Caki2 (cell line): ENCODE measurements around the gene TRMT11. TPM values are rescaled to one million over a fixed set of nuclear protein-coding genes. Genes with fewer than 3 reads are reported as not detected.
"Not testable (repeated sequence)": the region's sequence is repeated elsewhere in the genome, so short reads cannot be mapped to it uniquely, and the experiment has no call there.

Source experiments
- DNase-seq: peaks from one replicate; pipeline ENCODE4 v3.0.0-alpha.2; 2015; ENCODE audit warnings: low read depth
- in situ Hi-C: cut with HindIII; loops from 2 replicates; pipeline ENCODE4 v1.10.0; 2016; ENCODE audit warnings: low sequenced_read_pairs, low pct_unique_long_range_greater_than_20kb, mixed read lengths
- total RNA-seq: library from RNA; depleted of rRNA; stranded (reverse); fragments of >200 nt; shearing (Covaris generic); gene quantifications from 2 replicates; pipeline ENCODE4 v1.2.3, GENCODE V29; 2014; ENCODE audit warnings: low replicate concordance; rRNA removed

Gene TRMT11
- total RNA-seq: 8.1 and 10.9 TPM in 2 replicates

DNA sequence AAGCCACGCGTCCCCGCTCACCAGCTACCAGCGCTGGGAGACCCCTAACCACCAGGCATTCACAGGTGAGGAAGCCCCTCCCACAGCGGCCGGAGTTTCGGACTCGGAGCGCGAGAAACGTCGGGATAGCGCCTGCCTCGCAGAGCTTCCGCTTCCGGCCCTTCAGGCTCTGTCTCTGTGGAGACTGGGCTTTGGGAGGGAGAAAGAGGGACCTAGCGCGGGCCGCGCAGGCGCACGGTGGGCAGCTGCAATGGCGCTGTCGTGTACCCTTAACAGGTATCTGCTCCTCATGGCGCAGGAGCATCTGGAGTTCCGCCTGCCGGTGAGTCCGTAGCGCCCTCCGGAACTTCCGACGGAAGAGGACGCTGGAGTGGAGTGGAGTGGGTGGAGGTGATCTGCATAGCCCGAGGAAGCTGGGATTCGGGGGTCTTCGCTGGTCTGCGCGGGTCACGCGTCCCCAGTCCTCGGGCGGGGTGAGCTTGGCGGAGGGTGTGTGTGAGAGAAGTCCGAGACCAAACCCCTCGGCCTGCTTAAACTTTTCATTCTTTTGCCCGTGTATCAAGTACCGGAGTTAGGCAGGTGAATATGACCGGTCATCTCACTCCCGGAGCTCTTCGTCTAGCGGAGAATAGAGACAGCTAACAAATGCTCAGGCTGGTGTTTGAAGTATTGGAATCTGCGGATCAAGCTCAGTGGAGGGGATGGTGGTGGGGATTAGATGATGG is at the start of gene TRMT11:
Gene TRMT11, plus strand, starts transcription at position 240 of the 725 bp plus-strand sequence. Its CDS starts 11 bp downstream, at position 251.
- in situ Hi-C loops: no loop called here
- peak; percentile 86 for DNase-seq

DNA sequence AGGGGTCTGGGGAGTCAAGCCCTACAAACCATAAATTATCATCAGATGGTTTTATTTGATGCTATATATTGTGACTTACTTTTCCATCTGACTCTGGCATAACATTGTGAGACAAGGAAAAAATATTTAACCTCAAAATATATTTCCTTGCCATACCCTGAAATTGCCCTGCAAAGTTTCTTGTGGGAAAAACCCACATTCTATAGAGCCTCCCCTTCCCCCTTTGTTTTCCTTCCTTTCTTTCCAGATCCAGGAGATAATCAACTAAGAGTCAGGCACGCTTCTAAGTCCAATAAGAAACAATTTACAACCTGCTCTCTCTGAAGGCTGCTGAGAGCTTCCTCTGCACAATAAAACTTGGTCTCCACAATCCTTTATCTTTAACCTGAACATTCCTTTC is 47.3 kb upstream of the TRMT11 start:
- DNase-seq: no peak
- in situ Hi-C loops: no loop called here

DNA sequence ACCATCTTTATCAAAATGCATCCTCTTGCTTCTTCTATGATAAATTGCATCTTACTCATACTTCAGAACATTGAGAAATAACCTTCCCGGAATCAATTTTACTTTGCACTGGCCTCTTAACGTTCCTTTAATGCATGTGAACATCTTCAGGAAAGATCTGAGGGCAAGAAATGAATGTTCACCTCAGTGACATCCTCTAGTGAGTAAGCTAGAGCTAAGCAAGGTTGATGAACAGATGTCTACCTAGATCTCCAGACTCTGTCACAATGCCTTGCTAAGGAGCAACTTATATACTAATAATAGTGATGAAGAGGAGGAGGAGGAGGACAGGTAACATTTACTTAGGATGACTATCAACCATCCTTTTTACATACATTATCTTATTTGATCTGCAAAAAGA is 46.5 kb upstream of the TRMT11 start:
- DNase-seq: no peak
- in situ Hi-C loops: no loop called here

DNA sequence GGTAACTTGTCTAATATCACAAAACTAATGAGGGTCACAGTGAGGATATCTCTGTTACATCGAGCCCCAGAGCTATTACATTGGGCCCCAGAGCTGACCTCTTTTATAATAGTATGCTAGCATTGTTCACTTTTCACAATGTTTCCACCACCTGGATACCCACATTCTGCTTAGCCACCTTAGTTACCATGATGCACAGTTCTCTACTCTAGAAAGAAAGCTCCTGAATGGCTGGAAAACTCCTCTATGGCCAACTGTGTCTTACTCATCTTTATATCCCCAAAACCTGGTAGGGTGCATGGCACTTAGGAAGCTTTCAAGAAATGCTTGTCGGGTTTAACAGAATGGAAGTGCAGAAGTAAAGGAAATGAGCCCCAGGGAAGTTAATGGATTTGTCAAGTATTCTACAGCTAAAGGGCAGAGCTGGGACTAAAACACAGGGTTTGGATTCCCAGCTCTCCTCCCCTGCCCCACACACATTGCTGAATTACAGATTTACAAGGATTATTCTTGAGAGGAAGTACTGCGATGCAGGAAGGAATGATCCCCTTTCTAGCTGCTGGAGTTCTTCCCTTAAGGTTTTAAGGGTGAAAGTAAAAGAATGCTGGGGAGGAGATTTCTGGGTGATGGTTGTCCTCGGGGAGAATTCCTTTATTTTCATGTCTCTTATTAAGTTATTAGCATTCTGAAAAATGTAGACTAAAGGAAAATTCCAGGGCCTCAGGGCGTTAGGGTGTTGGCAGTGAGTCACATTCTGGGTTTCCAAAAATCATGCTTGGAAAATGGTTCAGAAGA is 45.9 kb upstream of the TRMT11 start:
- no peak for DNase-seq
- in situ Hi-C loops: no loop called here

DNA sequence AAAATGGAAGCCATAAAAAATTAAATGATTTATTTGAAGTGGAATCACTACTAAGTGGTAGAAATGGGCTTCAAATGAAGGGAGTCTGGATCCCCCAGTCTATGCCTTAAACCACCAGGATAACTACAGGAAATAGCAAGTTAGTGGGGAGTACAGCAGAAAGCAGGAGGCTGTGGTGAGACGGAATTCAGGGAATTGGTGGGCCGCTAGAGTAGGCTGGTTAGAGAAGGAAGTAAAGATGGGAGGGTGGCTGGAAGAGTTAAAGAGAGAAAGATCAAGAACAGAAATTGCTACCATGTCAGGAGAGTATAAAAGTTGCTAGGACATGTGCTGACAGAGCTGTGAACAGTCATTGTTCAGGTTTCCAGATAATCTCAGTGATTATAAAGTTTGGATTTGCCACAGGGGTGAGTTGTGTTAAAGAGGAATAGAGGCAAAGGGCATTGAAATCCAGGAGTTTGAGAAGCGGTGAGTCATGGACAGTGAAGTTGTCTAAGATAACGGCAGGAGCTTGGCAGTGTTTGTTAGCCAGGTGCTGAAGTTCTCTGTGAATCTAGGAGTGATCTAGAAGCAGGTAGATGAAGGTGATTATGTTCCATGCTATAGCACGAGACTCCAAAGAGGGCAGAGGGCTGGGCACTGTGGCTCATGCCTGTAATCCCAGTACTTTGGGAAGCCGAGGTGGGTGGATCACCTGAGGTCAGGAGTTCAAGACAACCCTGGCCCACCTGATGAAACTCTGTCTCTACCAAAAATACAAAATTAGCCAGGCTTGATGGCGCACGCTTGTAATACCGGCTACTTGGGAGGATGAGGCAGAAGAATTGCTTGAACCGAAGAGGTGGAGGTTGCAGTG is 43.4 kb upstream of the TRMT11 start:
- in situ Hi-C loops: no loop called here
- no peak for DNase-seq

DNA sequence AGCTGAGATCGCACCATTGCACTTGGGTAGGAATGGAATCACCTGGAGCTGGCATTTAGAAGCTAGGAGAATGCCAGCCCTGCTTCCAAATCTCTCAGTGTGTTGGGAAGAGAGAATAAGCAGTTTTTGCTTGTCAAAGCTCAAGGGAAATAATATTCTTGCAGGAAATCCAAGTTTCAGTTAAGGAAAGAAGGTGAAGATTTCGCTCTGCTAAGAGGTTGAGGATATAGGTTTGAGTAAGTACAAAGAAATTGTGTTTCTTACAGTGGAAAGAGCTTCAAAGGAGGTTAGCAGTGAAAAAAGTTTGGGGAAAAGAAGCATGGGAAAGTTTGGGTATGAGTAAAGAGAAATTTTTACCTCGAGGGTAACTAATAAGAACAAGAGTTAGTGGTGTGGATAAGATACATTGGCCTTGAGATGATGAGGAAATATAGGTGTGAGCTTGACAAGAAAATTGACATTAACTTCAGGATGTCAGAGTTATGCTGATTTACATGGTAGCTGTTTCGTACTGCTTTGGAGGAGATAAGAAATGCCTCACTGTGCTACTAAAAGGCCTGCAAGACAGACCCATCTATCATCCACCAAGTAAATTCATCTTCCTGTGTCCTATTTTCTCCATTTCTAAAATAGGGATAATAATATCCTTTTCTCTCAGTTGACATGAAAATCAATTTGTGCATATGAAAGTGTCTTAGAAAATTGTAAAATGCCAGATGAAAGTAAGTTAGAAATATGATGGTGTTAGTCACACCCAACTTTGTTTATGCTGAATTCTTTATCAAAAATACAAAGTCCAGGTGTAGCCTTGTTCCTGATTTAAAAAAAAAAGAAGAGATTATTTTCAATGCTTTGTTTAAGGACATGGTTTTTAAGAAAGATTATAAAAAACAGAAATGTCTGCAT is 42.6 kb upstream of the TRMT11 start:
- in situ Hi-C loops: no loop called here
- DNase-seq: no peak

DNA sequence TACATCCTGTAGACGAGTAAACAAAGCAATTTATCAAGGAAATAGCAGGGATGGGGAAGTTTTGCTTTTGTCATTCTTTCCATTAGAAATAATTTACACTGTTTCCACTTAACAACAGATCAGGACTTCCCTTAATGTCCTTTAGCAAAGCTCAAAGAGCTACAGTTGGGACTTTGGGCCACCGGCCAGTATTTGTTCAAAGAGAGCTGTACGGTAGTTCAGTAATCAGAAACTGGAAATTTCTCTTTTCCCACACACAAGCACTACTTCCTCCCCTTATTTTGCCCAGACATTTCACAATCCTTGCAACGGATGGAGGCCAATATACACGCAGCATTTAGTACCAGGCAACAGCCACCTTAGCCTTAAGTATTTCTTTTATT is 41.9 kb upstream of the TRMT11 start:
- DNase-seq: no peak
- in situ Hi-C loops: no loop called here

DNA sequence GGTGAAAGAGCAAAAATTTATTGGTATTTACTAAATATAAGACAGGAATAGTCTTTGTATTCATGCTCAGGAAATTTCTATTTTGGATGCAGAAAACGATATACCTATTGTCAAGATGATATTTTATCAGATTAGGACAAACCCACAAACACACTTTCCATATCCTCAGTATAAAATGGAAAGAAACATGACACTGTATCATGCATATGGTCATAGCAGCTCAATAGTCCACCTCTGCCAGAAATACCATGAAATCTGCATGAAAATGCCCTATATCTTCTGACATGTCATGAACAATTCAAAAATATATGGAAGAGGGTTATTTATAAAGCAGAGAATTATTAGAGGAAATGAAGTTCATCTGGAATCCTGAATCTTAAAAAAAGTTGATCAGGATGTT is 41.4 kb upstream of the TRMT11 start:
- in situ Hi-C loops: no loop called here
- DNase-seq: no peak

DNA sequence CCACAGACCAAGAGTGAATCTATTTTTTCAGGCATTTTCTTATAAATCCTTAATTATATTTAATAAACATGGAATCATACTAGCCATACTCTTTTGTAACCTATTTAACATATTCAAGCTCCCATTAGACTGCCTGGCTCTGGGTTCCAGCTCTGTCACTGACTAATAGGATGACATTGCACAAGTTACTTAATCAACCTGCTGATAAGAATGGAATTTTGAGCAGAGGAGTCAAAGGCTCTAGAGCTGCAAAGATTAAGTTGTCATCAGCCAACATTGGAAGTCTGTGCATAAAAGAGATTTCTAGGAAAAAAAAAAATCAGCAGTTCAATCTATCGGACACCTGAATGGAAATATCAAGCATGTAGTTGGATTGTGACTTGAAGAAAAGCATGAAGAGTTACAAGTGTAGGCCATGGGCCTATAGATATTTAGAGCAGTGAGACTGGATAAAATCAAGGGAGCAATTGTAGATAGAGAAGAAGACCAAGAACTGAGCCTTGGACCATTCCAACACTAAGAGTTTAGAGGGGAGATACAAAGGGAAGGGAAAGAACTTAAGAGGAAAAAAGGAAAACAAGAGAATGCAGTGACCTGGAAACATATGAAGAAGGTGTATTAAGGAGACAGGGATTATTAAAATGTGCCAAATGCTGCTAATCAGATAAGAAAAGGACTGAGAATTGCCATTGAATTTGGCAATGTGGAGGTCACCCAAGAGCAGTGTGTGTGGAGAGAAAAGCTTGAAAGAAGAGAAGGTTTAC is 40.8 kb upstream of the TRMT11 start:
- in situ Hi-C loops: no loop called here

DNA sequence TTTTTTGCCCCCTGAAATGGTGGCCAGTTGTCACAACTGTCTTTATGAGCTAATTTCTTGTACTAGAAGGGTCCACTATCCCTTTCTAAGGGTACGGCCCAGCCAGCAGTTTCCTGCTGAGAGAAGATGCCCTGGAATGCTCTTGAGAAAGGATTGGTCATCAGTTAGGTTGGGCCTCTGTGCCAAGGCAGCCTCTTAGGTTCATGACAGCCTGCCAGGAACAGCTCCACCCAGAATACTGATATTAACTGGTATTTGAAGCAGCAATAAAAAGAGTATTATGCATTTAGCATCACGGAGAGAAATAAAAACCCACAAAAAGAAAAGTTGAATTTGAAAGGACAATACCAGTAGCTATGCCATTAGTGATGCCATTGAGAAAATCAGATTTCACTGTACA is 38.7 kb upstream of the TRMT11 start:
- no peak for DNase-seq
- in situ Hi-C loops: no loop called here

More for the DNA sequence above, 40.8 kb upstream of the TRMT11 start:
- no peak for DNase-seq

DNA sequence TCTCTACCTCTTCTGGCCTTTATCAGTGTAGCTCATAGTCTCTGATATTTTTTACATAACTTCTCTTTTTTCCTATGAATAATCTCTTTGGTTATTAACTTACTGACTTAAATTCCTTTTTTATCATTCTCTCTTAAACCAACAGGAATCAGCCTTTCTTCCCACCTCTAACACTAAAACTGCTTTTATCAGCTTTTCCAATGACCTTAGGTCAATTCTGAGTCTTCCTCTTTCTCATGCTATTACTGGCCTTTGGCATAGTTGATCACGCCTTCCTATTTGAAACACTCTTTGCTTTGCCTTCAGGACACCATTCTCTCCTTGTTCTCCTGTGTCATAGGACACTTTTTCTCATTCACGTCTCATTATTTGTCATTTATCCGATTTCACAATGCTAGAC is 37.9 kb upstream of the TRMT11 start:
- in situ Hi-C loops: no loop called here
- DNase-seq: no peak

DNA sequence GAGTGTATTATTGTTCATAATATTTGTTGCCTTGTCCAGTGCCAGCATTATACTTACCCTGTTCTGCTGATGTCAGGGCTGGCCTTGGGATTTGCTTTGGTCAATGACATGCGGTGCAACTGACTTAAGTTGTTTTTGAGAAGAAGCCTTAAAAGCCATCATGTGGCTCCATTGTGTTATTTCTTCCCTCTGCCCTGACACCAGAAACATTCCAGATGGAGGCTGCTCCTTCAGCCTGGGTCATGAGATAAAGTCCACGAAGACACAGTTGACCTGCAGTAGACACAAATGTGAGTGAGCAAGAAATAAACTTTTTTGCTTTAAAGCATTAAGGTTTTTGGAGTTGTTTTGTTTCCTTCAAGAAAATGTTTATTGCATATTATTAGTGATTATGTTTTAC is 37.3 kb upstream of the TRMT11 start:
- no peak for DNase-seq
- in situ Hi-C loops: no loop called here

DNA sequence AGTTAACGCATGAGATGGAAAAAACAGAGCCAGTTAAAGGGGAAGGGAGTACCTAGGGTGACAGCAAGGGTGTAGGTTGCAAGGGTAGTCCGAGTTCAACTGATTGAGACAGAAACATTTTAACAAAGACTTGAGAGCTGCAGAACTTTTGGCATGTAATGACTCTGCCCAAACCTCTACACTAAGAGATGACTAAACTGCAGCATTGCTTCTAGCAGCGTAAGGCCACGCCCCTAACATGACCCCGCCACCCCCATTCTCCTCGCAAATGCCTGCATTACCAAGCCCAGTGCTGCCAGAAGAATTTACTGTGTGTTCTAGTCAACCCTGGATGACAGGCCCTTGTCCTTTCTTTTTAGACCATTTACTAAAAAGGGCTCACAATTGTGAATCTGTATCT is 36.0 kb upstream of the TRMT11 start:
- in situ Hi-C loops: no loop called here
- no peak for DNase-seq

DNA sequence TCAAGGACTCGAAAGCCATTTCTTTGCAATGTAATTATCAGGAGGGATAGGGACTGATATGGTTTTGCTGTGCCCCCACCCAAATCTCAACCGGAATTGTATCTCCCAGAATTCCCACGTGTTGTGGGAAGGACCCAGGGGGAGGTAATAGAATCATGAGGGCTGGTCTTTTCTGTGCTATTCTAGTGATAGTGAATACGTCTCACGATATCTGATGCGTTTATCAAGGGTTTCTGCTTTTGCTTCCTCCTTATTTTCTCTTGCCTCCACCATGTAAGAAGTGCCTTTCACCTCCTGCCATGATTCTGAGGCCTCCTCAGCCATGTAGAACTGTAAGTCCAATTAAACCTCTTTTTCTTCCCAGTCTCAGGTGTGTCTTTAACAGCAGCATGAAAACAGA is 35.6 kb upstream of the TRMT11 start:
- DNase-seq, in situ Hi-C loops: not testable (repeated sequence)

DNA sequence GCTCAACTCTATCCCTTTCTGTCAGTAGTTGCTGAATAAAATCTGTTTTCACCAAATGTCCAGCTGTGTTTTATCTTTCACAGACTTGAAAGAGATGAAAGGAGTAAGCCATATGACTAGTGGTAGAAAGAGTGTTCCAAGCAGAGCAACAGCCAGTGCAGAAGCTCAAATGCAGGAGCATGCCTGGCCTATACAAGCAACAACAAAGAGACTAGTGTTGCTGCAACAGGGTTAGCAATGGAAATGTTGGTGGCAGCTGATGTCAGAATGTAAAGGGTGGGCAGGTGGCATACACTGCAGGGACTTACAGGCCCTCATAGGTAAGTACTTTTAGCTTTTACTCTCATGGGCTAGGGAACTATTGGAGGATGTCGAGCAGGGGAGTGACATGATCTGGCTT is 35.0 kb upstream of the TRMT11 start:
- DNase-seq: no peak
- in situ Hi-C loops: no loop called here

DNA sequence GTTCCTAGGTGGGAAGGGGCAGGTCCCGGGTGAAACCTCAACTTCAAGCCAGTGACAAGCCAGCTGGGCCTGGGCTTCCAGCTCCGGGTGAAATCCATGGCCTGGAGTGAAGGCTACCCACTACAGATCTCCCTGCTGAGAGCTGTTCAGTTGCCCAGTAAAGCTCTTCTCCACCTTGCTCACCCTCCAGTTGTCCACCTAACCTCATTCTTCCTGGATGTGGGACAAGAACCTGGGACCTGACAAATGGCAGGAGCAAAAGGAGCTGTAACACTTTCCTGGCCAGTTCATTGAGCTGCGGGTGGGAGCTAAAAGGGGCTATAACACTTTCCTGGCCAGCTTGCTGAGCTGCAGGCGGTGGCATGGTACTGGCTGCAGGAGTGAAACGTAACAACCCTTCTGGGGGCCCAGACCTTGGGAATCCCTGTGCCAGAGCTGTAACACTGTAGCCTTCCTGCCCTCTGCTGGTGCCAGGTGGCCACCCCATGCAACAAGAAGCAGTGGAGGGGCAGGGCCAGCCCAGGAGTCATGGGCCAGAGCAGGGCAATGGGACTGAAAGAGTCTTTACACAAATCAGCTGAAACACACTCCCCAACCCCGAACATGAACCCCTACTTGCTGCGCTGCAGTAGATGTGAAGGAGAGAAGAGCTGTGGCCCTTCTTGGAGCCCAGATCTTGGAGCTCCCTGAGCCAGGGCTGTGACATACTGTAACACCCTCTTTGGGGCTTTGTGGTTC is 33.4 kb upstream of the TRMT11 start:
- in situ Hi-C loops: no loop called here
- peak; percentile 32 for DNase-seq

DNA sequence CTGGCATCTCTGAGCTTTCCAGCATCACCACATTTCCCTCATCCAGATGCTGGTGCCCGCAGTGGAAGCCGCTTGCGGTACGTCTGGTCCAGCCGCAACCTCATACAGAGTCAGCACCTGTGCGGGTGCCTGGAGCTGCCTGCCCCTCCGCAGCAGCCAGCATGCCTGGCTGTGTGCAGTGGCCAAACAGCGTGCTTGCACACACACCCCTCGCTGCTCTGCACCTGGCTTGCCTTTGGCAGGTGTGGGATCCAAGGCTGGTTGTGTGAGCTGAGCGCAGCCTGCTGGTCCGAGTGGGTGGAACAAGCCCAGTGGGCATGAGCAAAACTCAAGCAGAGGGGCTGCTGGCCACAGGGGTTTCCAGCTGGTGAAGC is 32.9 kb upstream of the TRMT11 start:
- in situ Hi-C loops: no loop called here
- DNase-seq: no peak
